ENCODE results near the gene ABHD11. TPM values are rescaled to one million over a fixed set of nuclear protein-coding genes. Genes with fewer than 3 reads are reported as not detected.
"Not testable (repeated sequence)": the region's sequence is repeated elsewhere in the genome, so short reads cannot be mapped to it uniquely, and the experiment has no call there.

The ABHD11 gene
- total RNA-seq, 1 donor, result 14.8 TPM

GRCh38 chr7:73718905-73719805 is 19.4 kb downstream of the ABHD11 start, which contains the start of gene STX1A:
STX1A (minus strand) TSS chr7:73719669; CDS start chr7:73719631, 38 bp downstream.
- no peak for TF ChIP-seq CTCF (IDR thresholded peaks at IDR 0.05; ENCODE audit: insufficient read depth, low read length)
- peak; percentile 58 for DNase-seq (ENCODE audit: low read depth)
- H3K4me3 ChIP-seq (ENCODE audit: low read depth, low read length), result peak within 1 kb of the TSS; percentile 80

- no peak for TF ChIP-seq CTCF (IDR thresholded peaks at IDR 0.05; ENCODE audit: insufficient read depth, low read length)
- H3K4me3 ChIP-seq (ENCODE audit: low read depth, low read length), result peak overlapping the region; percentile 80
- DNase-seq (ENCODE audit: low read depth), result no peak
Measured at GRCh38 chr7:73718438-73718881, 20.1 kb downstream of the ABHD11 start.

DNA sequence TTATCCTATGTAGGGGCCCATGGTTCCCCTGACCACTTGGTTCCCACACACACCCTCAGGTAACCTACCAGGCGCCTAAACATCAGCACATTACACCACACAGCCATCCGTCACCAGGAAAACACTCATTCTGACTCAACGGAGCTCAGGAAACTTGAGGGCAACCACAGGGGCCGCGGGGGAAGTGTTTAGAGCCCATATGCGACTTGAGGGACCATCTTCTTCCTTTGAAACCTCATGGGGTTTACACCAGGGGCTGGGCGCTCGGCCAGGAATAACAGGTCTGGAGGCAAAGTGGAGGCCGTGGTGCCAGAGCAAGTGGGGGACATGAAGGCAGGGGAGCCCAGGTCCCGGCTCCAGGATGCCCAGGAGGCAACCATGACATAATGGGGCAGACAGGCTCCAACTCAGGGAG is 20.6 kb downstream of the ABHD11 start:
- peak; percentile 67 for DNase-seq (ENCODE audit: low read depth)
- peak overlapping the region; percentile 80 for H3K4me3 ChIP-seq (ENCODE audit: low read depth, low read length)
- no peak for TF ChIP-seq CTCF (IDR thresholded peaks at IDR 0.05; ENCODE audit: insufficient read depth, low read length)

DNA sequence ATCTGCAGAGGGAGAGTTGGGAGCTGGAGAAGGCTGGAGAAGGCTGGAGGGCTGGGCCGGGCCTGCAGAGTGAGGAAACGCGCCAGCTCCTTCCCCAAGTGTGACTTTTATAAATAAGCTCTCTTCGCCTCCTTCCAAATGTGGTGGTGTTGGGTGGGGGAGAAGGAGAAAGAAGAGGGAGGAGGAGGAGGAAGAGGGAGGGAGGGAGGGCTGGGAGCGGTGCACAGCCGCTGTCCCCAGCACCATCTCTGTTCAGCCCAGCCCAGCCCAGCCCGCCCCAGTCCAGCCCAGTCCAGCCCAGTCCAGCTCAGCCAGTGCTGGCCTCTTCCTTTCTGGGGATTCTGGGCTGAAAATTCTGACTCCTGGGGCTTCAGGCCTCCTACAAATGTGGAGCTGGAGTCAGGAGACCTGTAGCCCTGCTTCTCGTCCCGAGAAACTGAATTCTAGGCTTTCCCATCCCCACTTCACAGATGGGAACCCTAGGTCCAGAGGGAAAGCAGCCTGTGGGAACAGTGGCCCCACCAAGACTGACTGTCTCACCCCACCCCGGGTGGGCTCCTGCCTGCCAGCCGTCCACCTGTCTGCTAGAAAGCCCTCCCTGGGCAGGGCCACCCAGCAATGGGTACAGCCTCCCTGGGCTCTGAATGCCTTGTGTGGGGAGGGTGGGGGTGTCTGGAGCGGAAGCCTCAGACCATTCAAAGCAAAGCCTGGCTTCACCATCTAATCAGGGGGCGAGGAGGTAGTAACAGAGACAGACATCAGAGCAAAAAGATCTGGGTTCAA is 21.4 kb downstream of the ABHD11 start:
- DNase-seq (ENCODE audit: low read depth), result peak; percentile 84
- TF ChIP-seq CTCF (IDR thresholded peaks at IDR 0.05; ENCODE audit: insufficient read depth, low read length), result no peak
- H3K4me3 ChIP-seq (ENCODE audit: low read depth, low read length), result peak overlapping the region; percentile 80

- TF ChIP-seq CTCF (IDR thresholded peaks at IDR 0.05; ENCODE audit: insufficient read depth, low read length), result no peak
- peak overlapping the region; percentile 35 for H3K4me3 ChIP-seq (ENCODE audit: low read depth, low read length)
- DNase-seq (ENCODE audit: low read depth), result no peak
Measured at GRCh38 chr7:73716318-73716890, 22.2 kb downstream of the ABHD11 start.

DNA sequence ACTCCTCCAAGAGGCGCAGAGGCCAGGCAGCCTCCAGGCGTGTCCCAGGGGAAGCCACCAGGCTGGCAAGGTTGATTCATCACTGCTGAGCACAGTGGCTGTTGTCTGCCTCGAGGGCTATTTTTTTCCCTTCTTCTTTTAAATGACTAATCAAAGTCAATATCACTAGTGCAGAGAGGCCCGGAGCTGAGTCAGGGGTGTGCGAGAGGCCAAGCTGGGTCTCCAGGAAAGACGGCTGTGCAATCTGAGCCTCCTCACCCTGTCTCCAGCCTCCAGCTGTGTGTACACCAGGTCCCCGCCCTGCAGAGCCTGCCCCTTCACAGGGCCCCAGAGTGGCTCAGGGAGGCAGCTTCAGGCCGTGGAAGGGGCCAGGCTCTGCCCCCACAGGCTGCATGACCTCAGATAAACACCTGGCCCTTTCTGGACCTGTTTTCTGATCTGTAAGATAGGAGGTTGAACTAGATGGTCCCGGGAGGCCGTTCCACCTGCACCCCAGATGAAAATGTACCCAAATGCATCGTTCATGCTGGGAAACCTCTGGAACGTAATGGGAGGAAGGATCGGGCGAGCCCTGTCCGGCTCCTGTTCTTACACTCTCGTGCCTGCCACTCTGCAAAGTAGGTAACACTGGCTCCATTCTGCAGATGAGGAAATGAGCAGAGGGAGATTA is 22.8 kb downstream of the ABHD11 start:
- H3K4me3 ChIP-seq (ENCODE audit: low read depth, low read length), result peak overlapping the region; percentile 6
- no peak for TF ChIP-seq CTCF (IDR thresholded peaks at IDR 0.05; ENCODE audit: insufficient read depth, low read length)
- DNase-seq (ENCODE audit: low read depth), result peak; percentile 94

DNA sequence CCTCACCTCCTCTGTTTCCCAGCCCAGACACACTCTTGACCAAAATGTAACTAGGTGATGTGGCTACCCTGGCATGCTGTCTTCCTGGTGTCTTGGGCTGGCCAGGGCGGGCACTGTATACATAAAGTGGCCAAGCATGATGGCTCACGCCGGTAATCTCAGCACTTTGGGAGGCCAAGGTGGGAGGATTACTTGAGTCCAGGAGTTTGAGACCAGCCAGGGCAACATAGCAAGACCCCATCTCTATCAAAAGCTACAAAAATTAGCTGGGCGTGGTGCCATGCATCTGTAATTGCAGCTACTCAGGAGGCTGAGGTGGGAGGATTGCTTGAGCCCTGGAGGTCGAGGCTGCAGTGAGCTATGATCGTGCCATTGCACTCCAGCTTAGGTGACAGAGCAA is 25.3 kb downstream of the ABHD11 start:
- not testable (repeated sequence) for DNase-seq (ENCODE audit: low read depth)

More for the DNA sequence above, 25.3 kb downstream of the ABHD11 start:
- not testable (repeated sequence) for H3K4me3 ChIP-seq (ENCODE audit: low read depth, low read length)
